NCI-H2227 (cell line): ENCODE results near the gene C5orf15.
"Not testable (repeated sequence)": the region's sequence is repeated elsewhere in the genome, so short reads cannot be mapped to it uniquely, and the experiment has no call there.

Experiments
- DNase-seq: peaks from one replicate; lab custom pipeline; 2025; ENCODE audit not compliant: unreplicated experiment; lab: John Stamatoyannopoulos, UW

The C5orf15 gene

DNA sequence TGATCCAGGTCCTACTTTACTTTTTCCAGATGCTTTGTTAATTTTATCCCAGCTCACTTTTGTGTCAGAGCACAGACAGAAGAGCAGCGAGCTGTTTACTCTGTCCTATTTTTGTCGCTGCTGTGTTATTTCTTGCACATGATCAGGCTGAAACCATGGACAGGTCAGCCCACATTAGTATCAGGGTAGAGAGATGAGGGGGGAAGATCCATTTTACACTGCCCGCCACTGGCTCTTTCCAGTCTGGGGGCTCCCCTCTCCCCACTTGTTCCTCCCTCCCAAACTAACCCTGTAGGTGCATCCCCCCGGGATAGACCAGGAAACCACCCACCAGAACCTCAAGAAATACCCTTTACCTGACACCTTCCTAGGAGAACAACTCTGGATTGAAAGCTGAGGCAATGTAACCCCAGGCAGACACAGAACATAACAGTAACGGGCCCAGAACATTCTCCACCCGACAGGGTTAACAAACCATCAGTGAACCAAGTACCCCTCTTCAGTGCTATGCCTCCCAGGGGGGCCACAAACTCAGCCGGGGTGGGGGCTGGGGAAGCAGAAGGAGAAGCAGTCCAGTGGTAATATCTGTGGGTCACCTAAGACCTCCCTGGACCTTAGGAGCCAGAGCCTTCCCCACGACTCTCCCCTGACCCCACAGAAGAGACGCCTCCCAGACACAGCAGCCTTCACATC lies 26.0 kb upstream of the C5orf15 start:
- no peak for DNase-seq

DNA sequence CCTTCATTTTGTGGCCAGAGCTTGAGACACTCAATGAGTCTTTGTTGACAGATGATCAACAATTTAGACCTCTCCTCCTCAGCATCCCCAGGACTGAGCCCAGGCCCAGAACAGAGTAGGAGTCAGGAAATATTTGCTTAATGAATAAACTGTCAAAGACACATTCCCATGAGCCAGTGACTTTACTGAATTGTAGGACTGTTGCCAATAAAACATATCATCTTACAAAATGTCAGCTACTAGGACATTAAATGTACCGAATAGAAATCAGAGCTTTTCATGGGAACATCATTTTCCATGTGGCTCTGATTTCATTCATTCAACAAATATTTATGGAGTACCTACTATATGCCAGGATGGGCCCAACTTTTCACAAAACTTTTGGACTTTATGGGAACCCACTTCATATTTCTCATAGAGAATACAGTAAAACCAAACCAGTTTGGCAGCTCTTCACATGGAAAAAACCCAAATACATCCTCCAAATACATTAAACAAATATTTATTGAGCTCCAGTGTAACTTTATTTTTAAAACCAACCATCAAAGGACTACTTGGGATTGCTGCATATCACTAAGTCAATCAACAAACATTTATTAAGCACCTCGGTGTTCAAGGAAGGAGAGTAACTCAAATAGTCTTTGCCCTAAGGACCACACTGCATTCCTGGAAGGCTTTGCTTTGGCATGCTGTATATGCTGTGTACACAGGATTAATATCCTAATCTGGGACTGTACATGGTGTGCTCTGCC lies 24.9 kb upstream of the C5orf15 start:
- DNase-seq: no peak

DNA sequence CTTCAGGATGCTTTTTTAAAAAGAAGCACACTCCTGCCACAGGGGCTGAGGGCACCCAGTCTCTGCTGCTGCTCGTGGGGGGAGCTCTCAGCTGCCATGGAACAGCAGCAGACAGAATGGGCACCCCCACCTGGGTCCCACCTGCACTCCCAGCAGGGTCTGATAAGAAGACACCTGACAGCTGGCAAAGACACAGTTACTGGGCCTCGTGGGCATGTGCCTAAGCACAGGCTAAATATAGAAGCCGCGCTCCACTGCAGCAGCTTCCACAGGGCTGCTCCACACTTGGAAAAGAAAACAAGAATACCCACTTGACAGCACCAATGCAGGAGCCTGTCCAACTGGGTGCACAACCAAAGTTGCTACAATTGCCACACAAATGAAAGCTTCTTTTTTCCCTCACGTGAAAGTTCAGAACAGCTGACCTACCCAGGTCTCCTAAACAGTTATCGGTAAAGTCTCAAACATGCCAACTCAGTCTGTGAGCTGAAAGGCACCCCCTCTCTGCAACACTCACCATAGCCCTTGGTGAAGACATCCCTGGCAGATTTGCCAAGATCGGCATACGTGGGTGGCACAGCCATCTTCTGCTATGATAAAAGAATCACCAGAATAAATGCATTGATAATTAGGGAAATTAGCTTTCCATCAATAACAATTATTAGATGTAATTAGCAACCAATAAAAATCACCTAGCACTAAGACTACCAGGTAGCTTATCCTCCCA lies 24.2 kb upstream of the C5orf15 start:
- no peak for DNase-seq

DNA sequence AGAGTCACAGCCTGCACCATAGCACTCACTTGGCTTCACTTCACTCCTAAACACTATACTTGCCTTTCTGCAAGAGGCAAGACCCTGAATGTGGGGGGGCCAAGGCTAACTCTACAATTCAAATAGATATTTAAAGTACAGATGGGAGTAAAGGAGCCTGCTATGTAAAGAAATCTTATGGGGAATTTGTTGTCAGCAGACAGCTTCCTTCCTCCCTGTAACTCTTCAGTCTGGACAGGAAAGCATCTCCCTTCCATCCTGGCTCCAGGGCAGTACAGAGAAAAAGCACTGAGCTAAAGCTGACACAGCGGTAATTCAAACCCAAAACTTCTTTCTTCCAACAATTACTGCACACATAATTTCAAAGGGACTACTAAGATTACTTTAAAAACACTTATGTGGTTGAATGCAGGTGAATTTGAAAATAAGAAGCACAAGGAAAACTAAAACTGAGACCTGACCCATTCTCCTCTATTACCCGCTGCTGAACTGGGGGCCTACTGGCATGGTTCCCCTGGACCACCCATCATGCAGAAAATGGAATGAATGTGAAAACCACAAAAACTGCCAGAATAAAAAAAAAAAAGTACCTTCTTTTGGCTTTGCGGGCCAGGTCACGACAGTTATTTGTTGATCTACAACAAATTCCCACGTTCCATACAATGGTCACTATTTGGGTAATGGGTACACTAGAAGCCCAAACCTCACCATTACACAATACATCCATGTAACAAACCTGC lies 22.9 kb upstream of the C5orf15 start:
- DNase-seq: no peak

- no peak for DNase-seq
Measured at GRCh38 chr5:133990396-133990795, 22.0 kb upstream of the C5orf15 start.

DNA sequence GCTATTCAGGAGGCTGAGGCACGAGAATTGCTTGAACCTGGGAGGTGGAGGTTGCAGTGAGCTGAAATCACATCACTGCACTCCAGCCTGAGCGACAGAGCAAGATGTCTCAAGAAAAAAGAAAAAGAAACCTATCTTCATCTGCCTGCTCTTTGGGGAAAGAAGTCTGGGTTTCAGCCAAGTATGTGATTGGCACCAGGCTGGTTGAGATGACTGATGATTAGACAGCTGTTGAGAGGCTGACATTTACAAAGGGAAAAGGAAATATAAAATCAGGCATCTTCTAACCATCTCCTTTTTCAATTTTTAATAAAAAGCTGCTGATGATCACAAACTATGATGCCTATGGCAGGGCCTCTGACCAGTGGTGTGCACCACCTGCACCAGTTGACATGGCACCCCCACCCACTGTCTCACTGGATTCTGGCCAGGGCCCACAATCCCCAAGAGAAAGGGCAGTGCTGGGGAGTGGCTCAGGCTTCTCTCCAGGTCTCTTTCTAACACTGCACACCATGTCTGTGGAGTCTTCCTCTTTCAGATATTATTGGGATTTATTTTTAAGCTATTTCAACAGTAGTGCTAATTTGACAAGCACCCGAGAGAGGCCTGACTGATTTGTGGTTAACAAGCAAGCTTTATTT lies 17.2 kb upstream of the C5orf15 start:
- no peak for DNase-seq

- no peak for DNase-seq
Measured at GRCh38 chr5:133983674-133984073, 15.2 kb upstream of the C5orf15 start.

DNA sequence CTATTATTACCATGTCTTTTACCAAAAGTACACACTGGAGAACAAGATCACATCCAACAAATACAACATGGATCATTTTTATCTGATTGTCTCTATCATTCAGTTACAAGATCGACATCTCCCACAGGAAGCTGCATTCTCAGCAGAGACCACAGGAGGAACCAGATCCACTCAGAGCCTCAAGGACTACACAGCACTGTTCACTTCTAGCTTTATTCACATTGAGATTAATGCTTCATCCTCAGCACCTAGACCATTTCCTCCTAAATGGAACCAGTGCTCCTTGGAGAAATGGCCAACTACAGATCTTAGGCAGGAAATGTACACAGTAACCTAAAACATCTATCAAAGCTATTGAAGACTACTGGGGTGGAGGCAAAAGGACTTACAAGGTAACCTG lies 13.3 kb upstream of the C5orf15 start:
- DNase-seq: no peak

GRCh38 chr5:133980652-133981051 lies 12.2 kb upstream of the C5orf15 start:
- no peak for DNase-seq

DNA sequence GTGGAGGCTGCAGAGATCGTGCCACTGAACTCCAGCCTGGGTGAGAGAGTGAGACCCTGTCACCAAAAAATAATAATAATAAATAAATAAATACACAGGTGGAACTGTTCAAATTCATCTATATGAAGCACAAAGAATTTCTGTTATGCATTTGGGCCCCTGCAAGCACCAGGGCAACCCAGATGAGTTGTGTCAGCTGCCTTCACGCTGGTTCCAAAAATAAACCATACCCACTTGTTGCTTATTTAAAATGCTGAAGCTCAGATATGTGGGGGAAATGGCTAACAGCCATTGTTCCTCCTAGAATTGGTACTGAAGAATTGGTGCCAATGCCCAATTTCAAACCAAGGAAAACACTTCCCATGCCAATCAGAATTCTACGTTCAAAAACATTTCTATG lies 10.5 kb upstream of the C5orf15 start:
- DNase-seq: no peak

DNA sequence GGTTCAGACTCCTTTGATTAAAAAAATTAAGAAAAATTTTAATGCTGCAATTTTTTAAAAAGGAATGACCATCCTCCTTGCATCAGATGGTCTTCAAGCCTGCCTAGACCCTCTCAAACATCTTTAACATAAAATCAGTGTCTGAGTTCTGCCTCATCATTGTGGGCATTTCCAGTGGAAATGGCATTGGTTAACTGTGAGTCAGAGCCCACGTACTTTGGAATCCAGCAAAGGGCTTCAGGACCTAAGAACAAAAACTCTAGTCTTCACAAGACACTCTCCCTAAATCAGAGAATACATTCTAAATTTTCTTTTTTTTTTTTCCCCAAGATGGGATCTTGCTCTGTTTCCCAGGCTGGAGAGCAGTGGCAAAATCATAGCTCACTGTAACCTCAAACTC lies 9.4 kb upstream of the C5orf15 start:
- no peak for DNase-seq

DNA sequence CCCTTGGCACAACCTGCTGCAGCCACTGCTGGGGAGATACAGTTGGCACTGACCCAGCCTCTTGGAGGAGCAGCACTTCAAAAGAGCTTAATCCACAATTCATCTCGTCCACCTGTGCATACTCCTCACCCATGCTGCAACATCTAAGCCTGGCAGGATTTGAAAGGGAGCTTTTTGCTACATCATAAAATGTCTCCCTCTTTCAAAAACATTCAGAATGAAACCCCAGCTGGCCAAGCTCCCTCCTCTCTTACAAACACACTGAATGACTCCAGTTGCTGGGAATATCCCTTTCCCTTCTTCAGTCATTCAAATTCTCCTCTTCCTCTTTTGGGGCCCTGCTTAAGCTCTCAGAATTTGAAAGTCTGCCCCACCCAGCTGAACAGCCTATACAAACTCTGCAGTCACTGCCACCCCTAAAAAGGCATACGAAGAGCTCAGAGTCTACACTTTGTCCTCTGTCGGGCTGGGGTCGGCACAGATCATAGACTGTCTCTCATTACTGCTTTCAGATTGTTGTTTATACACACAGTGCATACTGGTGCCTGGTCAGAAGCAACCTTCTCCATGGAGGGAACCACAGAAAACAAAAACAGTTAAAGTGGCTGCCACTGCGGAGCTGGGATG lies 8.8 kb upstream of the C5orf15 start:
- DNase-seq: no peak

DNA sequence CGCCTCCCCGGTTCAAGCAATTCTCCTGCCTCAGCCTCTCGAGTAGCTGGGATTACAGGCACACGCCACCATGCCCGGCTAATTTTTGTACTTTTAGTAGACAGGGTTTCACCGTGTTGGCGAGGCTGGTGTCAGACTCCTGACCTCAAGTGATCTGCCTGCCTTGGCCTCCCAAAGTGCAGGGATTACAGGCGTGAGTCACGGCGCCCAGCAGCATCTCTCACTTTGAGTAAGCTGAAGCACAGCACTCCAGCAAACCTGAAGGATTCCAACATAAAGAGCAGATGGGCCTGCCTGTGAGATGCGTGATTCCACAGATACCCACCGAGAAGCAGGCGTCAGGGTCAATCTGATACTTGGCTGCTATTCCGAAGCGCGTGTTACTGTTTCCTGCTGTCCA lies 7.1 kb upstream of the C5orf15 start:
- DNase-seq: not testable (repeated sequence)

GRCh38 chr5:133974142-133974541 lies 5.7 kb upstream of the C5orf15 start:
- DNase-seq: no peak

DNA sequence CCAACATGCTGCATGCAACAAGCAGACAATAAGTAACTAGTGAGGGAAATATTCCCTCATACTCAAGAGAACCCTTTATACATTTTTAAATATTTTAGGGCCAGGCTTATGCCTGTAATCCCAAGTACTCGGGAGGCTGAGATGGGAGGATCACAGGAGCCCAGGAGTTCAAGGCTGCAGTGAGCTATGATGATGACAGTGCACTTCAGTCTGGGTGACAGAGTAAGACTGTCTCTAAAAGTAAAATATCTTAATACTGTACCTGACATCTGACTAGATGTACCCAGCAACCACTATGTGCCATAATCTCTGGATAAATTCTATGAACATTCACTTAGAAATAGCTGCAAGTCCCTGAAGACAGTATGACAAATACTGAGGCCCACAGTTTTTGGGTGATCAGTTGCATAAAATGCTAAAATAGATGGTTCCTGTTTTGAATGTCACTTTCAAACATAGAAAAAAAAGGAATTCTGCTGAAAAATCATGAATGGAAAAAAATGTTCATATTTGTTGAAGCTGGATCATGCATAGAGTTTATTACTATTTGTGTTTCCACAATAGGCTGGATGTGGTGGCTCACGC lies 2.0 kb upstream of the C5orf15 start:
- no peak for DNase-seq

DNA sequence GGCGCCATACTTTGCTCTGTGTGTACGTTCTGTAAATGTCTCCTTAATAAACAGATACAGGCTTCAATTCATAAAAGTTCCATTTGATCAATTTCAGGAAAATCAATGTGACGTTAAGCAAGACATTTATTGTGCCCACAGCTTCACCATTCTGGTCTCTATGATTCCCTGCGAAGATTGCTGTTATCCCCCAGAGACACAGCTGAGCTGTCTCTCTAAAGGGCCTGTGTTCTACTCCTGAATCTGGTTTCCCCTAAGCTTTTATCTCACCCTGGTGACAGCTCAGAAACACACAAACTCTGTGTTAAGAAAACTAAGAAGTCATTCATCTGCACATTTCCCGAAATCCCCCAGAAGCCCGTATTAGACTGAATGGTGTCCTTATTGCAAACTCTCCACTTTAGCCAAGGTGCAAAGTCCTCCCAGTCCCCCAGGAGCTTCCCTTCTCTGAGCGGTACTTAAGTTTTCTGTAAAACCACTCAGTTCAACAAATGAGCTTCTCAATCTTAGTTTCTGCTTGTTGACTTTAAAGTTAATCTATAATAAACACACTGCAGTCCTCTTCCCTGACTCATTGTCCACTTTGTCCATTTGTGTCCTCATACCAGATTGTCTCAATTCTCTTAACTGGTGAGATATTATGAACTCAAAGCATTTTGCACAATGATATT lies 1.4 kb upstream of the C5orf15 start:
- DNase-seq: no peak

DNA sequence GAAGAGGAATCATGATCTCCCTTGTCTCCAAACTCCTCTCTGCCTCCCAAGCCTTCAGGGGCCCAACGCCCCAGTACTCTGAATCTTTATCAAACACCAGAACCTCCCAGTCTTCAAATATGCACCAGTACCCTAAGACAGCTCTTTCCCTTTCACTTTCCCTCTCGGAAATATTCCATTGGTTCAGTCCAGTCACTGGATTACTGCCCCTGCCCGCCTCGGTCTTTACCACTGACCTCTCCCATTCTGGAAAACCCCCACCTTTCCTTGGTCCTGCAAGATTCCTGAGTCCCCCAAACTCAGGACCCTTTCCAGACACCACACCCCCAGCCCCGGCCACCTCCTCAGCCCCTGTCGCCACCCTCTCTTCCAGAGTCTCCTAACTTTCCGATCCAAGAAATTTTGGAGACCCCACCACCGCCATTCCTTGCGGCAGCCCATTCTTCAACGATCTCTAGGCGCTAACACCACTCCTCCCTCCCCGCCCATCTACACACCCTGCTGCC lies 674 bp downstream of the C5orf15 start:
- no peak for DNase-seq

DNA sequence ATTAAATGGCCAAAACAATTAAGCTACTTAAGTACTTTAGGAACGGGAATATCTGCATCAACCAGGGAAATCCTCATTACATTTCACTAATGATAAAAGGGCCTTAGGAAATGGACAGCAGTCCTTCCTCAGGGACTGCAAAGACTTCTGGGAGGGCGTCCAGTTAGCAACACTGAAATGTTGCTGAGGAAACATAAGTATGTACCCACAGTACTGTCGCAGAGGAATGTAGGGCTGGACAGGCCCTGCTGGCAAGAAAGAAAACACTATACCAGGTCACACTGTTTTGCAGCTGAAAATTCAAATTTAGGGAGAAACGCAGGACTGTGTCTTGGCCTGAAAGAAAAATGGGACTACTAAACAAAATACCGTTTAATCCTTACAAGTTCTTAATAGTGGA lies 1.3 kb downstream of the C5orf15 start:
- DNase-seq: no peak

DNA sequence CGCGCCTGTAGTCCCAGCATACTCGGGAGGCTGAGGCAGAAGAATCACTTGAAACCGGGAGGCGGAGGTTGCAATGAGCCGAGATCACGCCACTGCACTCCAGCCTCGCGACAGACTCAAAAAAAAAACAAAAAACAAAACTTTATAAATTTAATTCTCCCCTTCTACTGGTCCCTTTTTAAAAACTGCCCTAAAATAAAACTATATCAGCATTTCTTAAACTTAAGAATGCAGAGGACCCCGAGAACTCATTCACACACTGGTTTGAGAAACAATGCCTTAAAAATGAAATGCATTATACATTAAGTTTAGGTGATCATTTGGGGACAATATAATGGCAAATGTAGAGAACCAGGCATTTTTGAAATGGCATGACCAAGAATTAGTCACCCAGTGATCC lies 2.3 kb downstream of the C5orf15 start:
- no peak for DNase-seq
